Measurements from ENCODE around the gene CLEC5A.

GRCh38 chr7:141877365-141877764 lies 69.4 kb downstream of the CLEC5A start:
- no peak for TF ChIP-seq POLR2A (IDR thresholded peaks at IDR 0.05)
- TF ChIP-seq CTCF (IDR thresholded peaks at IDR 0.05): no peak
